Common myeloid progenitor, CD34-positive (primary cell): ENCODE results near the gene SLC29A3.
A peak's percentile ranks its signal among the peaks of the same experiment; 100 is the strongest.

Experiments used
- CTCF ChIA-PET: fragments of 350-600 bp; sonication (Branson Sonifier 250); formaldehyde crosslinking; loops from one replicate; lab custom pipeline; 2021; ENCODE audit warnings: antibody characterized with exemption; lab: Charles Lee
- POLR2A ChIA-PET: fragments of 350-600 bp; sonication (Branson Sonifier 250); formaldehyde crosslinking; loops from one replicate; lab custom pipeline; 2021; ENCODE audit warnings: antibody characterized with exemption; lab: Charles Lee
- DNase-seq, 3 donors: peaks; one replicate each; pipeline versions ENCODE4 v3.0.0 to v3.0.0-alpha.2; 2013
- H3K27ac ChIP-seq, 2 experiments: 1 replicate in 1 of 2; 2 replicates in 1 of 2; pipeline ENCODE4 v1.7.0; 2013; ENCODE audit warnings: inconsistent platforms in 2 of 2, low read length in 2 of 2, mild to moderate bottlenecking in 2 of 2, low read depth in 1 of 2, moderate library complexity in 1 of 2; ENCODE audit not compliant: severe bottlenecking in 2 of 2, insufficient read depth in 1 of 2, poor library complexity in 1 of 2
- H3K27me3 ChIP-seq, 5 experiments: replicated peaks in 2 of 5; 1 replicate in 3 of 5; 2 replicates in 2 of 5; pipeline versions ENCODE4 v1.6.1 to v1.7.0; 2013; ENCODE audit warnings: low read length in 4 of 5, mild to moderate bottlenecking in 2 of 5, moderate library complexity in 2 of 5, inconsistent platforms in 1 of 5; ENCODE audit not compliant: insufficient read depth in 5 of 5, control insufficient read depth in 4 of 5
- H3K36me3 ChIP-seq, 4 experiments: 1 replicate in 2 of 4; 2 replicates in 2 of 4; pipeline versions ENCODE4 v1.6.1 to v1.7.0; 2013; ENCODE audit warnings: low read length in 3 of 4, control low read depth in 1 of 4, mild to moderate bottlenecking in 1 of 4; ENCODE audit not compliant: control insufficient read depth in 4 of 4, insufficient read depth in 4 of 4
- H3K4me1 ChIP-seq, 4 experiments: 1 replicate in 3 of 4; 2 replicates in 1 of 4; pipeline versions ENCODE4 v1.6.1 to v1.7.1; 2013; ENCODE audit warnings: low read length in 3 of 4, mild to moderate bottlenecking in 3 of 4, control low read depth in 1 of 4, inconsistent platforms in 1 of 4, moderate library complexity in 1 of 4; ENCODE audit not compliant: control insufficient read depth in 4 of 4, insufficient read depth in 4 of 4; ENCODE audit errors: control extremely low read depth in 1 of 4
- H3K4me3 ChIP-seq, 7 experiments: 1 replicate in 4 of 7; 2 replicates in 3 of 7; pipeline versions ENCODE4 v1.5.1 to v1.7.0; 2013; ENCODE audit warnings: mild to moderate bottlenecking in 7 of 7, low read length in 6 of 7, moderate library complexity in 6 of 7, inconsistent platforms in 2 of 7, low read depth in 2 of 7, control low read depth in 1 of 7; ENCODE audit not compliant: insufficient read depth in 4 of 7, control insufficient read depth in 1 of 7; ENCODE audit errors: extremely low read depth in 1 of 7
- H3K9me3 ChIP-seq, 5 experiments: 1 replicate in 4 of 5; 2 replicates in 1 of 5; pipeline versions ENCODE4 v1.6.1 to v1.7.1; 2013; ENCODE audit warnings: low read length in 4 of 5, mild to moderate bottlenecking in 2 of 5, inconsistent platforms in 1 of 5, low read depth in 1 of 5, moderate library complexity in 1 of 5; ENCODE audit not compliant: control insufficient read depth in 4 of 5, insufficient read depth in 2 of 5; ENCODE audit errors: control extremely low read depth in 1 of 5
- WGBS: methylation state at CpG from one replicate; pipeline ENCODE4 v1.1.5; 2013; ENCODE audit not compliant: insufficient coverage; 5-methylcytosine and 5-hydroxymethylcytosine counted together

Gene SLC29A3

GRCh38 chr10:71312811-71313789 lies 6.0 kb upstream of the SLC29A3 start:
- DNase-seq = no peak
- H3K36me3 ChIP-seq = no peaks in the 10 kb centered on the region
- H3K4me3 ChIP-seq = no peak overlapping the region
- no peaks in the 10 kb centered on the region for H3K9me3 ChIP-seq
- H3K27me3 ChIP-seq = peaks cover 0 to 1% (median 0%) of the 10 kb centered on the region in 5 experiments
- ChIA-PET CTCF (interaction anchor here (0.7 to 8.2 kb wide), 17 partner anchors 9 to 1024 kb away, joined by 3 to 68 read pairs (median 5); no protein-coding TSS in a partner anchor), POLR2A (interaction anchor here (2.0 kb wide), 1 partner anchor 257 kb away, joined by 4 read pairs; no protein-coding TSS in a partner anchor)
- WGBS = 93% methylated on average over 11 of the region's 19 CpGs
- H3K4me1 ChIP-seq = peaks cover 3 to 27% (median 23%) of the 10 kb centered on the region in 4 experiments
- H3K27ac ChIP-seq = no peak overlapping the region

GRCh38 chr10:71314028-71314693 lies 4.9 kb upstream of the SLC29A3 start:
- 16% methylated on average over 11 of the region's 21 CpGs for WGBS
- peak overlapping the region in 2 of 7 experiments; percentile 39 to 51 for H3K4me3 ChIP-seq
- ChIA-PET POLR2A (interaction anchor here (2.0 kb wide), 1 partner anchor 256 kb away, joined by 4 read pairs; no protein-coding TSS in a partner anchor), CTCF (interaction anchor here (0.7 to 8.2 kb wide), 24 partner anchors 10 to 1023 kb away, joined by 3 to 68 read pairs (median 4); no protein-coding TSS in a partner anchor)
- no peaks in the 10 kb centered on the region for H3K36me3 ChIP-seq
- DNase-seq = peak; percentile 34 to 71 (median 63)
- H3K9me3 ChIP-seq = no peaks in the 10 kb centered on the region
- H3K27me3 ChIP-seq = peaks cover 0 to 1% (median 0%) of the 10 kb centered on the region in 5 experiments
- peaks cover 3 to 31% (median 25%) of the 10 kb centered on the region in 4 experiments for H3K4me1 ChIP-seq
- H3K27ac ChIP-seq = no peak overlapping the region

- peaks cover 0 to 1% (median 0%) of the 10 kb centered on the region in 5 experiments for H3K27me3 ChIP-seq
- peaks cover 3 to 36% (median 30%) of the 10 kb centered on the region in 4 experiments for H3K4me1 ChIP-seq
- POLR2A ChIA-PET = interaction anchor here (0.6 to 2.0 kb wide), 2 partner anchors 255 to 263 kb away, joined by 4 to 12 read pairs; no protein-coding TSS in a partner anchor
- H3K4me3 ChIP-seq = peak overlapping the region in 2 of 7 experiments; percentile 39 to 51
- H3K27ac ChIP-seq = no peak overlapping the region
- DNase-seq = no peak
- H3K9me3 ChIP-seq = no peaks in the 10 kb centered on the region
- 80% methylated on average over 11 of the region's 11 CpGs for WGBS
- CTCF ChIA-PET = interaction anchor here (0.7 to 8.2 kb wide), 25 partner anchors 9 to 1023 kb away, joined by 3 to 68 read pairs (median 5); no protein-coding TSS in a partner anchor
- H3K36me3 ChIP-seq = no peaks in the 10 kb centered on the region
Observed at GRCh38 chr10:71314694-71315225, 4.3 kb upstream of the SLC29A3 start.

- Histone ChIP-seq H3K36me3 (no peaks in the 10 kb centered on the region), H3K4me1 (peaks cover 3 to 43% (median 37%) of the 10 kb centered on the region in 4 experiments), H3K9me3 (no peaks in the 10 kb centered on the region), H3K4me3 (no peak overlapping the region), H3K27ac (peak overlapping the region in 1 of 2 experiments; percentile 35), H3K27me3 (peaks cover 0 to 1% (median 0%) of the 10 kb centered on the region in 5 experiments)
- POLR2A ChIA-PET = no interaction called here
- peak; percentile 22 to 74 (median 64) for DNase-seq
- 20% methylated on average over 3 of the region's 3 CpGs for WGBS
- CTCF ChIA-PET = interaction anchor here (0.6 to 8.2 kb wide), 17 partner anchors 9 to 495 kb away, joined by 3 to 68 read pairs (median 5); no protein-coding TSS in a partner anchor
Observed at GRCh38 chr10:71316056-71316785, 2.8 kb upstream of the SLC29A3 start.

GRCh38 chr10:71316786-71317160 lies 2.3 kb upstream of the SLC29A3 start:
- Histone ChIP-seq H3K36me3 (no peaks in the 10 kb centered on the region), H3K27ac (peak overlapping the region in 1 of 2 experiments; percentile 35)

GRCh38 chr10:71317739-71318138 lies 1.3 kb upstream of the SLC29A3 start:
- ChIA-PET POLR2A (interaction anchor here (0.6 kb wide), 1 partner anchor 16 kb away, joined by 3 read pairs; no protein-coding TSS in a partner anchor), CTCF (interaction anchor here (0.7 to 8.2 kb wide), 11 partner anchors 11 to 579 kb away, joined by 3 to 68 read pairs (median 5); no protein-coding TSS in a partner anchor)
- Histone ChIP-seq H3K36me3 (peaks cover 0 to 3% (median 1%) of the 10 kb centered on the region in 4 experiments), H3K9me3 (no peaks in the 10 kb centered on the region), H3K27ac (no peak overlapping the region), H3K4me1 (peaks cover 3 to 43% (median 37%) of the 10 kb centered on the region in 4 experiments), H3K27me3 (peaks cover 0 to under 1% (median 0%) of the 10 kb centered on the region in 5 experiments), H3K4me3 (no peak overlapping the region)
- peak in 1 of 3 donors; percentile 17 for DNase-seq
- WGBS = 73% methylated on average over 3 of the region's 6 CpGs

More at GRCh38 chr10:71316786-71317160, 2.3 kb upstream of the SLC29A3 start:
- CTCF ChIA-PET = interaction anchor here (0.6 to 8.2 kb wide), 9 partner anchors 10 to 378 kb away, joined by 3 to 68 read pairs (median 4); no protein-coding TSS in a partner anchor
- H3K27me3 ChIP-seq = peaks cover 0 to 1% (median 0%) of the 10 kb centered on the region in 5 experiments
- H3K9me3 ChIP-seq = no peaks in the 10 kb centered on the region
- no peak overlapping the region for H3K4me3 ChIP-seq
- DNase-seq = peak in 2 of 3 donors; percentile 28 to 37
- H3K4me1 ChIP-seq = peaks cover 3 to 43% (median 37%) of the 10 kb centered on the region in 4 experiments
- WGBS = 24% methylated on average over 5 of the region's 6 CpGs
- POLR2A ChIA-PET = no interaction called here
